Measurements from ENCODE around the gene MAPK1IP1L.
"Not testable (repeated sequence)": the region's sequence is repeated elsewhere in the genome, so short reads cannot be mapped to it uniquely, and the experiment has no call there.

Gene MAPK1IP1L

DNA sequence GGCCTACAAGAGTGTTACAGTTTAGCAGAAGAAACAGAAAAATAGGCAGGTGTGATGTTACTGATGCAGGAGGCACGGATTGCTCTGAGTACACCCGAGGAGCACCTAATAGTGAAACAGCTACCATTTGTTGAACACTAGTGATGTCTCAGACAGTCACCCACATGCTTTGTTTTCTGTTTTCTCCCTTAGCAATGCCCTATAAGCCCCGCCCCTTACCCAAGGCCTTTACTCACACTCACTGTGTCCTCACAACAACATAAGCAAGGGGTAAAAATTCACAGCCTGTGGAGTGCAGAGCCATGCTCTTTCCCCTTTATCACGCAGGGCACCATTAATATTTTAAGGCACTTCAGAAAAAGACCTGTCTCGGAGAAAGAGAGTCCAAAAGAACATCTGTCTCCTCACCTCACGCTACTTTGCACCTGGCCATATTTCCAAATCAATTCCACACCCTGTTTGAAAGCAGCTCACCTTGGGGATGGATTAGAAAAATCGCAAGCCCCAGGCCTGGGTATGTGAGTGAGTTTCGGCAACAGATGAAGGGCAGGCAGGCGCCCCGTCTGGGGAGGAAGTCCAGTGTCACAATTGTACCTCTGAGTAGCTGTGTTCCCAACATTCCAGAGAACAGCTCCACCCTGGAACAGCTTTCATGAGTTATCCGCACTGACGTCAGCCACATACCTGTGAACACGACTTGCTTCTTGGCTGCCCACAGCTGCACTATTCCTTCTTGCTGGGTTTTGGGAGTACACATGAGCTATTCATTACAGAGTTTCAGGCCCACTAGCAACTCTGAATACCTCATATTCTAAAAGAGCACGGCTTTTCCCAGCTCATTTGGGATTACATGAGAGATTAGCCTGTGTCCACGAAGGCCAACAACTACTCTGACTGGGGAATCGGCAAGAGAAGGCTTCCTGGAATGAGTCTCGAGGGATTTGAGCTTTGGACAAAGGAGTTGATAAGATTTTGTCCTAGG, 26.0 kb downstream of the MAPK1IP1L start (continued):
- TF ChIP-seq, protein P1, sequence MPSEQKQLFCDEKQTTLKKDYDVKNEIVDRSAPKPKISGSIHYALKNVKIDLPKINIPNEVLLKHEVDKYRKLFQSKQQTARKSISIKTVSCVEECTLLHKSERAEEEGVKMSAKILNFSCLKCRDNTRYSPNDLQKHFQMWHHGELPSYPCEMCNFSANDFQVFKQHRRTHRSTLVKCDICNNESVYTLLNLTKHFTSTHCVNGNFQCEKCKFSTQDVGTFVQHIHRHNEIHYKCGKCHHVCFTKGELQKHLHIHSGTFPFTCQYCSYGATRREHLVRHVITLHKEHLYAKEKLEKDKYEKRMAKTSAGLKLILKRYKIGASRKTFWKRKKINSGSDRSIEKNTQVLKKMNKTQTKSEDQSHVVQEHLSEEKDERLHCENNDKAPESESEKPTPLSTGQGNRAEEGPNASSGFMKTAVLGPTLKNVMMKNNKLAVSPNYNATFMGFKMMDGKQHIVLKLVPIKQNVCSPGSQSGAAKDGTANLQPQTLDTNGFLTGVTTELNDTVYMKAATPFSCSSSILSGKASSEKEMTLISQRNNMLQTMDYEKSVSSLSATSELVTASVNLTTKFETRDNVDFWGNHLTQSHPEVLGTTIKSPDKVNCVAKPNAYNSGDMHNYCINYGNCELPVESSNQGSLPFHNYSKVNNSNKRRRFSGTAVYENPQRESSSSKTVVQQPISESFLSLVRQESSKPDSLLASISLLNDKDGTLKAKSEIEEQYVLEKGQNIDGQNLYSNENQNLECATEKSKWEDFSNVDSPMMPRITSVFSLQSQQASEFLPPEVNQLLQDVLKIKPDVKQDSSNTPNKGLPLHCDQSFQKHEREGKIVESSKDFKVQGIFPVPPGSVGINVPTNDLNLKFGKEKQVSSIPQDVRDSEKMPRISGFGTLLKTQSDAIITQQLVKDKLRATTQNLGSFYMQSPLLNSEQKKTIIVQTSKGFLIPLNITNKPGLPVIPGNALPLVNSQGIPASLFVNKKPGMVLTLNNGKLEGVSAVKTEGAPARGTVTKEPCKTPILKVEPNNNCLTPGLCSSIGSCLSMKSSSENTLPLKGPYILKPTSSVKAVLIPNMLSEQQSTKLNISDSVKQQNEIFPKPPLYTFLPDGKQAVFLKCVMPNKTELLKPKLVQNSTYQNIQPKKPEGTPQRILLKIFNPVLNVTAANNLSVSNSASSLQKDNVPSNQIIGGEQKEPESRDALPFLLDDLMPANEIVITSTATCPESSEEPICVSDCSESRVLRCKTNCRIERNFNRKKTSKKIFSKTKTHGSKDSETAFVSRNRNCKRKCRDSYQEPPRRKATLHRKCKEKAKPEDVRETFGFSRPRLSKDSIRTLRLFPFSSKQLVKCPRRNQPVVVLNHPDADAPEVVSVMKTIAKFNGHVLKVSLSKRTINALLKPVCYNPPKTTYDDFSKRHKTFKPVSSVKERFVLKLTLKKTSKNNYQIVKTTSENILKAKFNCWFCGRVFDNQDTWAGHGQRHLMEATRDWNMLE (tag by site-specific recombination; conservative IDR thresholded peaks at IDR 0.05; ENCODE audit: low read depth) = no peak
- no peak for TF ChIP-seq KLF9 (tag by site-specific recombination; IDR thresholded peaks at IDR 0.05; ENCODE audit: low read depth)
- no peak for TF ChIP-seq ZNF624 (tag by site-specific recombination; IDR thresholded peaks at IDR 0.05)

DNA sequence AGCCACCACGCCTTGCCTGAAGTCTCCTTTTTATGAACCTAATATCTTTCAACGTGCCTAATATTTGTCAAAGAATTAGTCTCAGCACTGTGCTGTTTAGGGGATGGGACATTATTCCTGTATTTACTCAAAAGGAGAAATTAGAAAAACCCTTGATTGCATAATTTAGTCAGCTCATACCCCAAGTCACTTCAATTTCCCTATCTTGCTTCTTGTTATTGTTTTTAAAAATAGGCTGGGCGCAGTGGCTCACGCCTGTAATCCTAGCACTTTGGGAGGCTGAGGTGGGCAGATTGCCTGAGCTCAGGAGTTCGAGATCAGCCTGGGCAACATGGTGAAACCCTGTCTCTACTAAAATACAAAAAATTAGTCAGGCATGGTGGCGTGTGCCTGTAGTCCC, 28.5 kb downstream of the MAPK1IP1L start:
- H3K27ac ChIP-seq (ENCODE audit: extremely low read depth, low read depth, low read length); H3K9me3 ChIP-seq (ENCODE audit: control insufficient read depth, insufficient read depth, low read depth, low read length); POLR2A ChIA-PET; H3K4me3 ChIP-seq (ENCODE audit: low read depth, low read length); H3K36me3 ChIP-seq (ENCODE audit: control insufficient read depth in 2 of 2, insufficient read depth in 1 of 2, low read length in 2 of 2); H3K4me1 ChIP-seq (ENCODE audit: control insufficient read depth, insufficient read depth, low read length): not testable (repeated sequence)
- CTCF ChIA-PET = interaction anchor here (0.7 kb wide), 1 partner anchor 1023 kb away, joined by 4 read pairs; no protein-coding TSS in a partner anchor

DNA sequence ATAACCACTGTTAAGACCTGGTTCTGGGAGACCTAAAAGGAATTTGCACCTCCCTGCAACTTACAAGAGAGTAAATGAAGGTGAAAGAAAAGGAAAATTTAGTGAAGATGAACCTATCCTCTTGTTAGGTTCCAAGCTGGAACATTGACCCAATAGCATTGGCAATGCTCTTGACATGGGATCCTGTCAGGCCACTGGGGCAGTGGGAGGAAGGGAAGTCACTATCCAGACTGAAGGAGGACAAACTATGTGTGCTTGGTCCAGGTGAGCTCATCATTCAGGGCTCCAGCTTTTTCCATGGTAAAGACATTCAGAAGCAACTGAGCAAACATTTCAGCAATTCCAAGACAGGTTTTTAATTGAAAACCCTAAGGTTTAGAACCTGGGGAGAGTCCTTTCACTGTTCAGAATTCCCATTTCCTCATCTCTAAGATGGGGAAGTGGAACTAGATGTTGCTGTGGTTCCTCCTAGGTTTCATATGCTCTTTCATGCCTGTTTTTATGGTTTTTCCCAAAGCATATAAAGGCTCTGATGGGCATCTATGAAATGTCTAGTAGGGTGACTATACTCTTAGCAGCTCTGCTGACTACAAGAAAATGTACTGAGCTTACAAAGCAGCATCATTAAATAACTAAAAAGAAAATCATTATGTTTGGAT, 33.1 kb downstream of the MAPK1IP1L start:
- CTCF ChIA-PET = interaction anchor here (0.6 to 1.1 kb wide), 2 partner anchors 34 to 70 kb away, joined by 3 to 5 read pairs; no protein-coding TSS in a partner anchor

More for the DNA sequence above, 33.1 kb downstream of the MAPK1IP1L start:
- H3K36me3 ChIP-seq (ENCODE audit: control insufficient read depth in 2 of 2, insufficient read depth in 1 of 2, low read length in 2 of 2) = no peaks in the 10 kb centered on the region
- TF ChIP-seq ZNF791 (tag by site-specific recombination; IDR thresholded peaks at IDR 0.05) (no peak), ZNF837 (tag by site-specific recombination; IDR thresholded peaks at IDR 0.05) (no peak), HOXC10 (CRISPR knock-in tag; IDR thresholded peaks at IDR 0.05) (no peak), BCL11A (tag by site-specific recombination; IDR thresholded peaks at IDR 0.05; ENCODE audit: low read depth) (no peak), ZNF560 (tag by site-specific recombination; IDR thresholded peaks at IDR 0.05; ENCODE audit: borderline replicate concordance) (no peak), ZNF426 (tag by site-specific recombination; IDR thresholded peaks at IDR 0.05) (no peak), ZNF292 (tag by site-specific recombination; IDR thresholded peaks at IDR 0.05; ENCODE audit: borderline replicate concordance, low read depth) (no peak), ZFP69B (tag by site-specific recombination; IDR thresholded peaks at IDR 0.05) (no peak), ZBTB7A (tag by site-specific recombination; IDR thresholded peaks at IDR 0.05; ENCODE audit: low read depth) (no peak)
- TF ChIP-seq, protein P2, sequence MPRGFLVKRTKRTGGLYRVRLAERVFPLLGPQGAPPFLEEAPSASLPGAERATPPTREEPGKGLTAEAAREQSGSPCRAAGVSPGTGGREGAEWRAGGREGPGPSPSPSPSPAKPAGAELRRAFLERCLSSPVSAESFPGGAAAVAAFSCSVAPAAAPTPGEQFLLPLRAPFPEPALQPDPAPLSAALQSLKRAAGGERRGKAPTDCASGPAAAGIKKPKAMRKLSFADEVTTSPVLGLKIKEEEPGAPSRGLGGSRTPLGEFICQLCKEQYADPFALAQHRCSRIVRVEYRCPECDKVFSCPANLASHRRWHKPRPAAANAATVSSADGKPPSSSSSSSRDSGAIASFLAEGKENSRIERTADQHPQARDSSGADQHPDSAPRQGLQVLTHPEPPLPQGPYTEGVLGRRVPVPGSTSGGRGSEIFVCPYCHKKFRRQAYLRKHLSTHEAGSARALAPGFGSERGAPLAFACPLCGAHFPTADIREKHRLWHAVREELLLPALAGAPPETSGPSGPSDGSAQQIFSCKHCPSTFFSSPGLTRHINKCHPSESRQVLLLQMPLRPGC (tag by site-specific recombination; IDR thresholded peaks at IDR 0.05) = no peak
- TF ChIP-seq, protein P3, sequence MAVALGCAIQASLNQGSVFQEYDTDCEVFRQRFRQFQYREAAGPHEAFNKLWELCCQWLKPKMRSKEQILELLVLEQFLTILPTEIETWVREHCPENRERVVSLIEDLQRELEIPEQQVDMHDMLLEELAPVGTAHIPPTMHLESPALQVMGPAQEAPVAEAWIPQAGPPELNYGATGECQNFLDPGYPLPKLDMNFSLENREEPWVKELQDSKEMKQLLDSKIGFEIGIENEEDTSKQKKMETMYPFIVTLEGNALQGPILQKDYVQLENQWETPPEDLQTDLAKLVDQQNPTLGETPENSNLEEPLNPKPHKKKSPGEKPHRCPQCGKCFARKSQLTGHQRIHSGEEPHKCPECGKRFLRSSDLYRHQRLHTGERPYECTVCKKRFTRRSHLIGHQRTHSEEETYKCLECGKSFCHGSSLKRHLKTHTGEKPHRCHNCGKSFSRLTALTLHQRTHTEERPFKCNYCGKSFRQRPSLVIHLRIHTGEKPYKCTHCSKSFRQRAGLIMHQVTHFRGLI (tag by site-specific recombination; IDR thresholded peaks at IDR 0.05) = no peak
- no peaks in the 10 kb centered on the region for H3K4me1 ChIP-seq (ENCODE audit: control insufficient read depth, insufficient read depth, low read length)
- no peak overlapping the region for H3K4me3 ChIP-seq (ENCODE audit: low read depth, low read length)
- POLR2A ChIA-PET = no interaction called here
- H3K9me3 ChIP-seq (ENCODE audit: control insufficient read depth, insufficient read depth, low read depth, low read length) = no peaks in the 10 kb centered on the region
- H3K27ac ChIP-seq (ENCODE audit: extremely low read depth, low read depth, low read length) = no peak overlapping the region
